ENCODE results near the gene ALG12.

Gene ALG12

DNA sequence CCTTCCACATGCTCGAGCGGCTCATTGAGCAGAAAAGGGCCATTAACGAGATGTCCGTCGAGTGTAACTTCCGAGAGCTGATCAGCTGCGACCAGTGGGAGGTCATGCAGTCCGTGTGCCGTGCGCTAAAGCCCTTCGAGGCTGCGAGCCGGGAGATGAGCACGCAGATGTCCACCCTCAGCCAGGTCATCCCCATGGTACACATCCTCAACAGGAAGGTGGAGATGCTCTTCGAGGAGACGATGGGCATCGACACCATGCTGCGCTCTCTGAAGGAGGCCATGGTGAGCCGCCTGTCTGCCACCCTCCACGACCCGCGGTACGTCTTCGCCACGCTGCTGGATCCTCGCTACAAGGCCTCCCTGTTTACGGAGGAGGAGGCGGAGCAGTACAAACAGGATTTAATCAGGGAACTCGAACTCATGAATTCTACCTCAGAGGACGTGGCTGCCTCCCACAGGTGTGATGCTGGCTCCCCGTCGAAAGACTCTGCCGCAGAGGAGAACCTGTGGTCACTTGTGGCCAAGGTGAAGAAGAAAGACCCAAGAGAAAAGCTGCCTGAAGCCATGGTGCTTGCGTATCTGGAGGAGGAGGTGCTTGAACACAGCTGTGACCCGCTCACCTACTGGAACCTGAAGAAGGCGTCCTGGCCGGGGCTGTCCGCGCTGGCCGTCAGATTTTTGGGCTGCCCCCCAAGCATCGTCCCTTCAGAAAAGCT, 31.7 kb downstream of the ALG12 start:
- no peak for DNase-seq

DNA sequence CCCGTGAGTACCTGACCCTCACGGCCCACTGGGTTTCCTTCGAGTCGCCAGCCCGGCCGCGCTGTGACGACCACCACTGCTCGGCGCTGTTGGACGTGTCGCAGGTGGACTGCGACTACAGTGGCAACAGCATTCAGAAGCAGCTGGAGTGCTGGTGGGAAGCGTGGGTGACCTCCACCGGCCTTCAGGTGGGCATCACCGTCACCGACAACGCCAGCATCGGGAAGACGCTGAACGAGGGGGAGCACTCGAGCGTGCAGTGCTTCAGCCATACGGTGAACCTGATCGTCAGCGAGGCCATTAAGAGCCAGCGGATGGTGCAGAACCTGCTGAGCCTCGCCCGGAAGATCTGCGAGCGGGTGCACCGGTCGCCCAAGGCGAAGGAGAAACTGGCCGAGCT, 32.4 kb downstream of the ALG12 start:
- DNase-seq, result no peak

DNA sequence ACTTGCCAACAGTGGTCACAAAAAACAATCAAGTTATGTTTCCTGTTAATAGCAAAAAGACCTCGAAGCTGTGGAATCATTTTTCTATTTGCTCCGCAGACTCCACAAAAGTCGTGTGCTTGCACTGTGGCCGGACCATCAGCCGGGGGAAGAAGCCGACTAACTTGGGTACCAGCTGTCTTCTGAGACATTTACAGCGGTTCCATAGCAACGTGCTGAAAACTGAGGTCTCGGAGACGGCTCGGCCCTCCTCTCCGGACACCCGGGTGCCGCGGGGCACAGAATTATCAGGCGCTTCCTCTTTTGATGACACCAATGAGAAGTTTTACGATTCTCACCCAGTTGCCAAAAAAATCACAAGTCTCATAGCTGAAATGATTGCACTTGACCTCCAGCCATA, 33.0 kb downstream of the ALG12 start:
- no peak for DNase-seq

DNA sequence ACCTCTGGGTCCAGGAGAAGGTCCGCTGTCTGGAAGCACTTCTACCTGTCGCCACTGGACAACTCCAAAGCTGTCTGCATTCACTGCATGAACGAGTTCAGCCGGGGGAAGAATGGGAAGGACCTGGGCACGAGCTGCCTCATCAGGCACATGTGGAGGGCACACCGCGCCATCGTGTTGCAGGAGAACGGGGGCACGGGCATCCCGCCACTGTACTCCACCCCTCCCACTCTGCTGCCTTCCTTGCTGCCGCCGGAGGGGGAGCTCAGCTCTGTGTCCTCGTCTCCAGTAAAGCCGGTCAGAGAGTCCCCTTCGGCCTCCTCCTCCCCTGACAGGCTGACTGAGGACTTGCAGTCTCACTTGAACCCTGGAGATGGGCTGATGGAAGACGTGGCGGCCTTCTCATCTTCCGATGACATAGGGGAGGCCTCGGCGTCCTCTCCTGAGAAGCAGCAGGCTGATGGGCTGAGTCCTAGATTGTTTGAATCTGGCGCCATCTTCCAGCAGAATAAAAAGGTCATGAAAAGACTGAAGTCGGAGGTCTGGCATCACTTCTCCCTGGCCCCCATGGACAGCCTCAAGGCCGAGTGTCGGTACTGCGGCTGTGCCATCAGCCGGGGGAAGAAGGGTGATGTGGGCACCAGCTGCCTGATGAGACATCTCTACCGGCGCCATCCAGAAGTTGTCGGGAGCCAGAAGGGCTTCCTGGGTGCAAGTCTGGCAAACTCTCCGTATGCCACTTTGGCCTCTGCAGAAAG, 33.6 kb downstream of the ALG12 start:
- DNase-seq, result no peak

DNA sequence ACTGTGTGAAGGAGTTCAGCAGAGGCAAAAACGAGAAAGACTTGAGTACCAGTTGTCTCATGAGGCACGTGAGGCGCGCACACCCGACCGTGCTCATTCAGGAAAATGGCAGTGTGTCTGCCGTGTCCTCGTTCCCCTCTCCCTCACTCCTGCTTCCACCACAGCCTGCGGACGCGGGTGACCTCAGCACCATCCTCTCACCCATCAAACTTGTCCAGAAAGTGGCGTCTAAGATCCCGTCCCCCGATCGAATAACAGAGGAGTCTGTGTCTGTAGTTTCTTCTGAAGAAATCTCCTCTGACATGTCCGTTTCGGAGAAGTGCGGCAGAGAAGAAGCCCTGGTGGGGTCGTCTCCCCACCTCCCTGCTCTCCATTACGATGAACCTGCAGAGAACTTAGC, 34.2 kb downstream of the ALG12 start:
- DNase-seq, result no peak

DNA sequence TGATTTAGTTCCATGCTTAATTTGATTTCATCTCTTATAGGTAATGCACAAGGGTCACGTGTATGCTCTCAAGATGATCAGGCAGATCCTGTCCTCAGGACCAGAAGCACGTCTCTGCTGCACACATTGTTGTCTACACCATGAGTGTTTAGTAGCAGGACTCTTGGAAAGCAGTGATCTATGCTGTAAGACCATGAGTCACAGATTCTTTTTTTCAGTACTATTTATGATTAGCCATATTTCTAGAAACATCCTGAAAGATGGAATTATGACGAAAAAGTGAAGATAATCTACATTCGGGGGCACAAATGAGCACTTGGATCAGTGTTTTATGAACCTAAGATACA, 35.0 kb downstream of the ALG12 start:
- no peak for DNase-seq

DNA sequence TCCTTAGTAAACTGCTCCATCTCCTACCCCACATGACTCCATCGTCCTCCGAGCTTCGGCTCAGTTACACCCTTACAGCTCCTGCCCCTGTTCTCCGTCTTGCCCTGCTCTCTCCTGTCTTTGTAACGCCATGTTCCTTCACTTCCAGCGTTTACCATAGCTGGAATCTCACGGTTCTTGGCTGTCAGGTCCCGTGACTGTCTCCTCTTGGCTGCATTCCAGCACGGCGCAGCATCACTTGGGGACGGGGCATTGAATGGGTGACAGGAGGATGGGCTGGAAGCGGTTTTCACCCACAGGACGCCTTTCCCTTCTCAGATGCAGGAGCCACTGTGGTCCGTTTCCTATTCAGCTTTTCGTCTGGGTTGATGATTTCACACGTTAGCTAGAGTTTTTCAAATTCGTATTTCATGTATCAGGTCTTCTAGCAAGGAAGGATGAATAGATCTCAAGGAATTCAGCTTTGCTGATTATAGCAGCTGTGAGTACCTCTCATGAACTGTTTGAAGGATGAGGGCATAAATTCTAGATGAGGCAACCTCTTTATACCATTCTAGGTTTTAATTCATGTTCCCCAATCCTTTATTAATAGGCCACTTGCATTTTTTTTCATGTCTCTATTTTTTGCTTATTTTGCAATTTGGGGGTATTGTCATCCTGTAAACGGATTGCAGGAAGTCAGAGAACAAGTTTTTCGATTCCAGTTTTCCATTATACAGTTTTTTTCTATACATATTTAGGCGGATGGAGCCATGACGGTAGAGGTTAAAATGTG, 35.5 kb downstream of the ALG12 start:
- DNase-seq, result no peak

DNA sequence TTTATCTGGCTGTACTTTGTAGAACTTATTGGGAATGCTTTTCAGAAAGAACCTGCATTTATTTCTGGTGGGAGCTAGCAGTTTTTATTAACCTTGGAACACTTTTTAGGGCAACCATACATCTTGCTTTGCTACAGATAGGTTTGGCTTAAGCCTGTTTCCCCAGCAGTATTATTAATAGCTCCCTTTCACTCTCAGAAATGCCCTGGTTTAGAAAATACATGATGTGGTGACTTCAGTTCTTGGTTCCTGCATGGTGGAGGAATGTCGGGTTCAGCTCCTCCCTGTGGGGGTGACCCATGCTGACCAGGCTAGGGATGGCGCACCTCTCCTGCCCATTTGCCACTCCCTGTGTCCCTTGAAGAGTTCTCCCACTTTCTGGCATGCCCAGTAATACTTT, 36.4 kb downstream of the ALG12 start:
- DNase-seq, result no peak

DNA sequence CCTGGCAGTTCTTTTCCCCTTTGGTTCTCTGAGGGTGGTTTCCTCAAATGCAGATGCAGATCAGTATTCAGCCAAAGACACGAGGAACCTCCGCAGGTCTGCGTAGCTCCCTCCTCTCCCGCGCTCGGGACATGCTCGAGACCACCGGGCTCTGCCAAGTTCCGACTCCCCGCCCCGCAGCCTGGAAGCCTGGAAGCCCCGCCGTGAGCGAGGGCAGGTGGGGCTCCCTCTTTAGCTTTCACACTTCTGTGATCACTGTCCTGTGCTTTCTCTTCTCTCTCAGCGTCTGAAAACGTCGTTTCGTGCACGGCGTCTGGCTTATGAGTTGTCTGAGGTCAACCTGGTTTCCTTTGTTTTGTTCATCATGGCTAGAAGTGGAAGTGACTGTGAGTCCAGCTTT, 38.0 kb downstream of the ALG12 start:
- no peak for DNase-seq

DNA sequence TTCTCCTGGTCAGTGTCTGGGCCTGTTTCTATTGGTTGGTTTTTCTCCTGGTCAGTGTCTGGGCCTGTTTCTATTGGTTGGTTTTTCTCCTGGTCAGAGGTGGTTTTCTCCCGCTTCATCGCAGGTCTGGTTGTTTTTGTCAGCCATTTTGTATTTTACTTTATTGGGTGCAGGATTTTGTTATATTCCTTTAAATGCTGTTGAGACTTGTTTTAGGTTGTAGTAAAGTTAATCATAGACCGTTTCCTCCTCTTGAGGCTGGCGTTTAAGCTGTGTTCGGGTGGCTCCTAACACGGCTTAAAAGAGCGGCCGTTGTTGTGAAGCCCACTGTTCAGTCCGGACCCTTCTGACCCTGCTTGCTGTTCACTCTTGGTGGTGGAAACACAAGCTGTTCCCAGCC, 38.4 kb downstream of the ALG12 start:
- no peak for DNase-seq

DNA sequence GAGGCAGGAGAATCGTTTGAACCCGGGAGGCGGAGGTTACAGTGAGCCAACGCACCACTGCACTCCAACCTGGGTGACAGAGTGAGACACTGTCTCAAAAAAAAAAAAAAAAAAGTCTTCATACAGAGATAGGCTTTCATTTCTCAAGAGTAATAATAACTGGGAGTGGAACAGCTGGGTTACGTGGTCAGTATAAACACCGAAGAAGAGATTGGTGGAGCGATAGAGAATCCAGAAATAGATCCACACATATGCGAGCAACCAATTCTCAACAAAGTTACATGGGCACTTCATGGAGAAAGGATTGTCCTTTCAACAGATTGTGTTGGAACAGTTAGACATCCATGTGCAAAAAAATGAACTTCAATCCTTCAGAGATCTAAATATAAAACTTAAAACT, 40.0 kb downstream of the ALG12 start:
- DNase-seq, result no peak

DNA sequence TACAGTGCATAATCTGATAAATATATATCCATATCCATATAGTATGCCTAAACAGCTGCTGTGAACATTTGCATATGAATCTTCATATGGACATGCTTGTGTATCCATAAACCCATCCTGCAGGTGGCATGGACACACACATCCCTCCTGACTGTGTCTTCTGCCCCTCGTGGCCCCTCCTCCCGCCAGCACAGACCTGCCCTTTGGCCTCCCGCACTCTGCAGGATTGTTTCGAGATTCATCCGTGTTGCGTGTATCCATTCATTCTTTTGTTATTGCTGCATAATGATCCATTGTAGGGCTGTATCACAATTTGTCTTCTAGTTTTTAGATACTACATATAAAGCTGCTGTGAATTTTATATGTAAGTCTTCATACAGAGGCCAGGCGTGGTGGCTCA, 40.6 kb downstream of the ALG12 start:
- DNase-seq, result no peak

DNA sequence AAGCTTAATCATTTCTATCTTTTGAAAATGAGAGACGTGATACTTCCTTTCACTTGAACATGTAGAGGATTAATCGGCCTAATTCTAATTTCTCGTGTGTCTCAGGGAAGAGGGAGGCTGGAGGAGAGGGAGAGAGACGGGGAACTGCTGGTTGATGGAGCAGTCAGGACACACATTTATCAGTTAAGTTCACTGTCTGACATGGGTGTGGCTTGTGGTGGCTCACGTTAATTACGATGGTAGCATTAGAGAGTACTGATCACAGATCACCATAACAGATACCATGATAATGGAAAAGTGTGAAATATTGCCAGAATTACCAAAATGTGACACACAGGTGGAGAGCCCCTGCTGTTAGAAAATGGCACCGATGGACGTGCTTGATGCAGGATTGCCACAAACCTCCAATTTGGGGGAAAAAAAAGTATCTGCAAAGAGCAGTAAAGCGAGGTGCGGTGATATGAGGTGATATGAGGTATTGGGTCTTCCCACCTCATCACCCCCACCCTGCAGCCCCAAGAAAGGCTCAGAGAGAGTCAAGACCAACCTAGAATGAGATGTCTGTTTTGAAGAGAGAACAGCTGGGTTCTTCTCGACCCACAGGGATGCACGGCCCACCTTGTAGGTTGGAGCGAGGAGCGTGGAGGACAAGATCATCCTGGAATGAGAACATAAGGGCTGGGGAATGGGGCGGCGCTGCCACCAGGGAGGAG, 44.9 kb downstream of the ALG12 start:
- DNase-seq, result no peak

DNA sequence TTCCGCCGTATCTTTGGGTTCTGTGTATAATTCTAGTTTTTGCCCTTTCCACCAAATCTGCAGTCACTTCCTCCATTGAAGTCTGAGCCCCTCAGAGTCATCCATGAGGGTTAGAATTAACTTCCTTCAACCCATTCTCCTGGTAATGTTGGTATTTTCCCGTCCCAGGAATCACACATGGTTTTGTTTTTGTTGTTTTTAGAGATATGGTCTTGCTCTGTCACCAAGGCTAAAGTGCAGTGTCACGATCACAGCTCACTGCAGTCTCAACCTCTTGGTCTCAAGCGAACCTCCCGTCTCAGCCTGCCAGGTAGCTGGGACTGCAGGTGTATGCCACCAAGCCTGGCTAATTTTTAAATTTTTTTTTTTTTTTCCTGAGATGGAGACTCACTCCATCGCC, 45.9 kb downstream of the ALG12 start:
- no peak for DNase-seq

DNA sequence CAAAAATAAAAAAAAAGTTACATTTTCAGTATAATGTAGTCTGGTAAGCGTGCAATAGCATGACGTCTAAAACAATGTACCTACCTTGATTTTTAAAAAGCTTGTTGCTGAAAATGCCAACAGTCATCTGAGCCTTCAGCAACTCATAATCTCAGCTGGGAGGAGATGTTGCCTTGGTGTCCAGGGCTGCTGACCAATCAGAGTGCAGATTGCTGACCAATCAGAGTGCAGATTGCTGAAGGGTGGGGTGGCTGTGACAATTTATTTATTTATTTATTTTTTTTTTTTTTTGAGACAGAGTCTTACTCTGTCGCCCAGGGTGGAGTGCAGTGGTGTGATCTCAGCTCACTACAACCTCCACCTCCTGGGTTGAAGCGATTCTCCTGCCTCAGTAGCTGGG, 46.8 kb downstream of the ALG12 start:
- no peak for DNase-seq

DNA sequence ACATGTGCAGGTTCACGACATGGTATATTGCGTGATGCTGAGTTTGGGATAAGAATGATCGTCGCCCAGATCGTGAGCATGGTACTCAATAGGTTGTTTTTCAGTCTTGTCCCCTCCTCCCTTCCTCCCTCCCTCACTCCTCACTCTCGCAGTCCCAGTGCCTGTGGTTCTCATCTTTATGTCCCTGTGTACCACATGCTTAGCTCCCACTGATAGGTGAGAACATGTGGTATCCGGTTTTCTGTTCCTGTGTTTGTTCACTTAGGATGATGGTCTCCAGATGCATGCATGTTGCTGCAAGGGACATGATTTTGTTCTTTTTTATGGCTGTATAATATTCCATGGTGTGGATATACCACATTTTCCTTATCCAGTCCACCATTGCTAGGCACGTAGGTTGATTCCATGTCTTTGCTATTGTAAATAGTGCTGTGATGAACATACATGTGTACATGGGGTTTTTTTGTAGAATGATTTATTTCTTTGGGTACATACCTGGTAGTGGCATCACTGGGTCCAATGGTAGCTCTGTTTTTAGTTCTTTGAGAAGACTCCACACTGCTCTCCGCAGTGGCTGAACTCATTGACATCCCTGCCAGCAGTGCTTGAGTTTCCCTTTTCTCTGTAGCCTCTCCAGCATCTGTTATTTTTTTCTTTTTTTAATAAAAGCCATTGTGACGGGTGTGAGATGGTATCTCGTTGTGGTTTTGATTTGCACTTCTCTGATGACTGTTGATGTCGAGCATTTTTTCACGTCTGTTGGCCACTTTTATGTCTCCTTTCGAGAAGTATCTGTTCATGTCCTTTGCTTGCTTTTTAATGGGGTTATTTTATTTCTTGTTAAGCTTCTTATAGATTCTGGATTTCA, 48.2 kb downstream of the ALG12 start:
- DNase-seq, result no peak

DNA sequence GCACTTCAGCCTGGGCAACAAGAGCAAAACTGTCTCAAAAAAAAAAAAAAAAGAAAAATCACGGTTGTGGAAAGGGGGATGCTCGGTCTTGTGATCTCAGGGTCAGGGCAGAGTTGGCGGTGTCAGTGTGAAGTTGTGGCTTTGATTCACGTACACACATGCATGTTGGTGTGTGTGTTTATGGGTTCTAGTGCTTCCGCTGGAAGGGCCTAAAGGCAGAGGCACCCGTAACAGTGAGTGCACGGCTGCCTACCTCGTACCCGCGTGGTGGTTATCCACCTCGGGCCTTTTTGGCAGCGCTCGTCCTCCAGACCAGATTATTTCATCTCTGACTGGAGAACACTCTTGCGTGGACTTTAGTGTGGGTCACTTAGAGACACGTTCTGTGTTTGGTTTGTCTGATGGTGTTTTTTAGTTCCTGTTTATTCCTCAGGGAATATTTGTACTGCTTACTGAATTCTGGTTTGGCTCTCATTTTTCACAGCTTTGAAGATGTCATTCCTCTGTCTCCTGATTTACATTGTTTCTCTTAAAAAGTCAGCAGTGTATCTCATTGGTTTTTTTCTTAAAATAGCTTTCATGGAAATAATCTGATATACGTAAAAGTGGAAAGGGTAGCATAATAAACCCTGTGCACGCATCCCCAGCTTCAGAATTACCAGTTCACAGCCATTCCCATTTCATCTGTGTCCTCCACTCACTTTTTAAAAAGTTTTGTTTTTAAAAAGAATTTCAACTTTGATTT, 49.0 kb downstream of the ALG12 start:
- no peak for DNase-seq

DNA sequence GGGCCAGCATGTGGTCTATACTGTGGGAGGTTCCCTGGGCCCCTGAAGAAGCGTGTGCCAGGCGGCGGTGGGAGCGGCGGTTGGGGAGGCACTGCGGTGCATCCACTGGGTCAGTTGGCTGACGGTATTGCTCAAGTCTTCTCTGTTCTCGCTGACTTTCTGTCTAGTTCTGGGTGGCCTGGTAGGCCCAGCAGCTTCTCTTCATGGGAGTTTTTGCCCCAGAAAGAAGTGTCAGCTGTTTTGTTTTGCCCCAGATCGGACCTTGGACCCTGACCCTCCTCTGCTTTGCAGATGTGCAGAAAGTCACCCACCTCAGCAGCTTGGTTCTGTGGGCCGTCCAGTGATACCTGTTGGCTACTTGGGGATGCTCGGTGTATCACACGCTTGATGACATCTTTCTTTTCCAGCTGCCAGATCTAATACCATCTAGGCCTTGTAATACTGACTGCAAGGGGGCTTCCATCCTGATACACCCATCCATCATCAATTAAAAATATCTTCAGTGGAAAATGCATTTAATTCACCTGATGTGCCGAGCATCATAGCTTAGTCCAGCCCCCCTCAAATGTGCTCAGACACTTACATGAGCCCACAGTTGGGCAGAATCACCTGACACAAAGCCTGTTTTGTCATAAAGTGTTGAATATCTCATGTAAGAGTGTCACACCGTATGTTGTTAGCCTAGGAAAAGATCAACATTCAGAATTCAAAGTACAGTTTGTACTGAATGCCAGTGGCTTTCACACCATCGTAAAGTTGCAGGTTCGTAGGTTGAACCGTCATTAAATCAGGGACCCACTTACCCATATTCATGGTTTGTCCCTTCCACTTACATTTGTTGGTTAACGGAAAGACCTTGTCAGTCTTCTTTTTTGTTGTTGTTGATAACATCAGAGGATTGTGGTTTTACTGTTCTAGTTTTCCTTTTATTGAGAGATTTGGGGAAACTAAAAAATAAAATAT, 50.7 kb downstream of the ALG12 start:
- DNase-seq, result no peak

DNA sequence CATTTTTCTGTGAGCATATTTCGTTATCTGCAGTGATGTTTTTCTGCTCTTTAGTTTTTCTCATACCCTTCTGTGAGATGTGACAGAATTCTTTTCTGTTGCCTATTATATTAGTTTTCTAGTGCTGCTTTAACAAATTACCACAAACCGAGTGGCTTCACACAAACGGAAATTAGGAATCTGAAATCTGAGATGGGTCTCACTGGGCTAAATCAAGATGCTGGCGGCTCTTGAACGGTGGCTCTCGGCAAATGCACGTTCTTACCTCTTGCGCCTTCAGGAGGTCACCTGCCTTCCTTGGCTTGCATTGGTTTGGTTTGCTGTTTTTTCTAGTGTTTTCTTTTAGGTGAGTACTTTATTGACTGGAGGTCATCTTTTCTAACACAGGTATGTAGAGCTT, 51.6 kb downstream of the ALG12 start:
- DNase-seq, result no peak

DNA sequence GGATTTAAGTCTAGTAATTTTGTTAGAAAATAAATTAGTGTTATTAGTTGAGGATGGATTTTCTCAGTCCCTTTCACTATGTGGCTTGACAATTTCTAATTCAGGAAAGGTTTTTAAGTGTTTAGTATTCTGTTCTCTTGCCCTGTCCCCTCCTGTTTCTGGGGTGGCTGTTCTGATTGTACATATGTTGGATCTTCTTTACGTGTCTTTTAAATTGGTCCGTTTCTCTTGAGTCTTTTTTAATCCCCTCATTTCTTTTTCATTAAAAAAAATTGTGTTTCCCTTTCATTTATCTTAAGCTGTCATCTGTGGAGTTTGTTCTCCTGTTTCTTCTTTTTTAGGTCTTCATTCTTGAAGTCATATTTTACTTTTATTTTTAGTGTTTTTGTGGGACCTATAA, 52.1 kb downstream of the ALG12 start:
- DNase-seq, result no peak

DNA sequence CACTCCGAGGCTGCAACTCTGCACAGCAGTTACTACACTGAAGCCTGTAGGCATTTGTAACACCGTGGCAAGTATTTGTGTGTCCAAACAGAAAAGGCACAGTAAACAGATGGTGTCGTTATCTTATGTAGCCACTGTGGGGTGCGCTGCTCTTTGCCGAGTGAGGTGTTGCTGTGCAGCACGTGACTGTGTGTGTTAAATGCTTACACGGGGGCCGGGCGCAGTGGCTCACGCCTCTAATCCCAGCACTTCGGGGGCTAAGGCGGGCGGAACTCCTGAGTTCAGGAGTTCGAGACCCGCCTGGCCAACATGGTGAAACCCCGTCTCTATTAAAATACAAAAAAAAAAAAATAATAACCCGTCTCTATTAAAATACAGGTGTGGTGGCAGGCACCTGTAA, 53.1 kb downstream of the ALG12 start:
- no peak for DNase-seq
